Measurements from ENCODE around the gene CRYBA1. TPM values are rescaled to one million over a fixed set of nuclear protein-coding genes. Genes with fewer than 3 reads are reported as not detected.
"Not testable (repeated sequence)": the region's sequence is repeated elsewhere in the genome, so short reads cannot be mapped to it uniquely, and the experiment has no call there.

The CRYBA1 gene
- total RNA-seq, 1 donor from 2014 or later: 2.7 TPM

DNA sequence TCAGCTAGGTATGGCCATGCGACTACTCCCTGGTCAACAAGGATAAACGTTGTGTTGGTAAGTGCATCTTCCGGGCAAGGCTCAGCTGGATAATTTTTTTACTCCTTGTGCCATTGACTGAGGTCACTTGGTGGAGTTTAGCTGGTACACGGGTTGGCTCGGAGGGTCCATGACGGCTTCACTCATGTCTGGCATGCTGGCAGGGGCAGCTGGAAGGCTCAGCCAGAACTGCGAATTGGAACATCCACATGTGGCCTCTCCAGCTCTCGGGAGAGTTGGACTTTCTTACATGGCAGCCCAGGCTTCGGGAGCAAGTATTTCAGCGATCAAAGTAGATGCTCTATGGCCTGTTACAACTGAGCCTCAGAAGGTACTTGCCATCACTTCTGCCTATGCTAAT is 31.5 kb upstream of the CRYBA1 start:
- Mint-ChIP-seq H3K4me1 (ENCODE audit: low read depth, unreplicated experiment) (peaks cover 3% of the 10 kb centered on the region), H3K9me3 (ENCODE audit: unreplicated experiment) (peaks cover 4% of the 10 kb centered on the region), H3K4me3 (ENCODE audit: unreplicated experiment) (no peak overlapping the region), H3K27ac (ENCODE audit: unreplicated experiment) (no peak overlapping the region), H3K36me3 (ENCODE audit: unreplicated experiment) (no peaks in the 10 kb centered on the region), H3K27me3 (ENCODE audit: unreplicated experiment) (peaks cover 2% of the 10 kb centered on the region)
- no peak for DNase-seq
- TF ChIP-seq, protein P1, sequence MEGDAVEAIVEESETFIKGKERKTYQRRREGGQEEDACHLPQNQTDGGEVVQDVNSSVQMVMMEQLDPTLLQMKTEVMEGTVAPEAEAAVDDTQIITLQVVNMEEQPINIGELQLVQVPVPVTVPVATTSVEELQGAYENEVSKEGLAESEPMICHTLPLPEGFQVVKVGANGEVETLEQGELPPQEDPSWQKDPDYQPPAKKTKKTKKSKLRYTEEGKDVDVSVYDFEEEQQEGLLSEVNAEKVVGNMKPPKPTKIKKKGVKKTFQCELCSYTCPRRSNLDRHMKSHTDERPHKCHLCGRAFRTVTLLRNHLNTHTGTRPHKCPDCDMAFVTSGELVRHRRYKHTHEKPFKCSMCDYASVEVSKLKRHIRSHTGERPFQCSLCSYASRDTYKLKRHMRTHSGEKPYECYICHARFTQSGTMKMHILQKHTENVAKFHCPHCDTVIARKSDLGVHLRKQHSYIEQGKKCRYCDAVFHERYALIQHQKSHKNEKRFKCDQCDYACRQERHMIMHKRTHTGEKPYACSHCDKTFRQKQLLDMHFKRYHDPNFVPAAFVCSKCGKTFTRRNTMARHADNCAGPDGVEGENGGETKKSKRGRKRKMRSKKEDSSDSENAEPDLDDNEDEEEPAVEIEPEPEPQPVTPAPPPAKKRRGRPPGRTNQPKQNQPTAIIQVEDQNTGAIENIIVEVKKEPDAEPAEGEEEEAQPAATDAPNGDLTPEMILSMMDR (IDR thresholded peaks at IDR 0.05; ENCODE audit: partially characterized antibody, unreplicated experiment): no peak

- DNase-seq: no peak
- H3K4me1 Mint-ChIP-seq (ENCODE audit: low read depth, unreplicated experiment): peaks cover 3% of the 10 kb centered on the region
- peaks cover 4% of the 10 kb centered on the region for H3K9me3 Mint-ChIP-seq (ENCODE audit: unreplicated experiment)
- no peaks in the 10 kb centered on the region for H3K36me3 Mint-ChIP-seq (ENCODE audit: unreplicated experiment)
- no peak overlapping the region for H3K4me3 Mint-ChIP-seq (ENCODE audit: unreplicated experiment)
- H3K27ac Mint-ChIP-seq (ENCODE audit: unreplicated experiment): no peak overlapping the region
- TF ChIP-seq, protein P1 (IDR thresholded peaks at IDR 0.05; ENCODE audit: partially characterized antibody, unreplicated experiment): no peak
- peaks cover 2% of the 10 kb centered on the region for H3K27me3 Mint-ChIP-seq (ENCODE audit: unreplicated experiment)
Observed at GRCh38 chr17:29215717-29216116, 30.9 kb upstream of the CRYBA1 start.

GRCh38 chr17:29216181-29216580 is 30.5 kb upstream of the CRYBA1 start:
- TF ChIP-seq, protein P1 (IDR thresholded peaks at IDR 0.05; ENCODE audit: partially characterized antibody, unreplicated experiment): no peak
- DNase-seq: no peak
- H3K9me3 Mint-ChIP-seq (ENCODE audit: unreplicated experiment): peaks cover 4% of the 10 kb centered on the region
- H3K4me3 Mint-ChIP-seq (ENCODE audit: unreplicated experiment): no peak overlapping the region
- H3K27ac Mint-ChIP-seq (ENCODE audit: unreplicated experiment): no peak overlapping the region
- H3K36me3 Mint-ChIP-seq (ENCODE audit: unreplicated experiment): no peaks in the 10 kb centered on the region
- H3K4me1 Mint-ChIP-seq (ENCODE audit: low read depth, unreplicated experiment): peaks cover 3% of the 10 kb centered on the region
- H3K27me3 Mint-ChIP-seq (ENCODE audit: unreplicated experiment): peaks cover 2% of the 10 kb centered on the region

- H3K27me3 Mint-ChIP-seq (ENCODE audit: unreplicated experiment): peaks cover 2% of the 10 kb centered on the region
- no peak overlapping the region for H3K27ac Mint-ChIP-seq (ENCODE audit: unreplicated experiment)
- peaks cover 3% of the 10 kb centered on the region for H3K4me1 Mint-ChIP-seq (ENCODE audit: low read depth, unreplicated experiment)
- peaks cover 8% of the 10 kb centered on the region for H3K9me3 Mint-ChIP-seq (ENCODE audit: unreplicated experiment)
- no peak for DNase-seq
- TF ChIP-seq, protein P1 (IDR thresholded peaks at IDR 0.05; ENCODE audit: partially characterized antibody, unreplicated experiment): no peak
- H3K4me3 Mint-ChIP-seq (ENCODE audit: unreplicated experiment): no peak overlapping the region
- no peaks in the 10 kb centered on the region for H3K36me3 Mint-ChIP-seq (ENCODE audit: unreplicated experiment)
Observed at GRCh38 chr17:29216856-29217255, 29.8 kb upstream of the CRYBA1 start.

DNA sequence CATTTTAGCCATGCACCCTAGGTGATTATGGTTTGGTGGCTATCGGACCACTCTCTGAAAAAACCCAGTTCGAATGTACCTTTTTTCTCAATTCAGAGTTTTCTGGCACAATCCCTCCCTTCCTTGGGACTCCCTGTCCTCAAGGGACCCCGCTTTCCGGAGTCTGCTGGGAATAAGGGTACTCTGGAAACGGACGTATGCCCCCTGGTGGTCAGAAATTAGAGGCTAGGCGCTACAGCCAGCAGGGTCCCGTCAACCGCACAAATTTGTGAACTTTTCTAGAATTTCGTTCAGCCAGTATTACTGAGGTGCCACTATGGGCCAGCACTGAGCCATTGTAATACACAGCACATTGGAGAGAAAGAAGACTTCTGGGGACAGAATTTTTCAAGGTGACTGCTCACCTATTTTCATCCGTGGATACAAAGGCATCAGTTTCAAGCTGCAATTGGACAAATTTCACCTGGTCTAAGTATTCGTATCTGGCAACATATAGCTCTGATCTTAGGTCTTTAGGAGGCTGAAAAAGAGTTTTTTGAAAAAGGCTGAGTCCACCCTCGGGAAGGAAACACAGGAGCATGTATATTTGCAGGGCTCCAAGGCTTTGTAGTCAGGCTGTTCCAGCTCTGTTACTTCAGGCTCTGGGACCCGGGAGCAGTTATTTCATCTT is 27.1 kb upstream of the CRYBA1 start:
- peaks cover 9% of the 10 kb centered on the region for H3K4me1 Mint-ChIP-seq (ENCODE audit: low read depth, unreplicated experiment)
- peaks cover 8% of the 10 kb centered on the region for H3K9me3 Mint-ChIP-seq (ENCODE audit: unreplicated experiment)

DNA sequence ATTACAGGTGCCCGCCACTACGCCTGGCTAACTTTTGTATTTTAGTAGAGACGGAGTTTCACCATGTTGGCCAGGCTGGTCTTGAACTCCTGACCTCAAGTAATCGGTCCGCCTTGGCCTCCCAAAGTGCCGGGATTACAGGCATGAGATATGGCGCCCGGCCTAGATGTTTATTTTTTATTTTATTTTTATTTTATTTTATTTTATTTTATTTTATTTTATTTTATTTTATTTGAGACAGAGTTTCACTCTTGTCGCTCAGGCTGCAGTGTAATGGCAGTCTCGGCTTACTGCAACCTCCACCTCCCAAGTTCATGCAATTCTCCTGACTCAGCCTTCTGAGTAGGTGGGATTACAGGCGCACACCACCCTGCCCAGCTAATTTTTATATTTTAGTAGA is 25.3 kb upstream of the CRYBA1 start:
- H3K27me3 Mint-ChIP-seq (ENCODE audit: unreplicated experiment); H3K4me3 Mint-ChIP-seq (ENCODE audit: unreplicated experiment); H3K27ac Mint-ChIP-seq (ENCODE audit: unreplicated experiment); DNase-seq; H3K9me3 Mint-ChIP-seq (ENCODE audit: unreplicated experiment); H3K4me1 Mint-ChIP-seq (ENCODE audit: low read depth, unreplicated experiment); H3K36me3 Mint-ChIP-seq (ENCODE audit: unreplicated experiment): not testable (repeated sequence)

More for the DNA sequence above, 27.1 kb upstream of the CRYBA1 start:
- peak; percentile 81 for DNase-seq
- Mint-ChIP-seq H3K4me3 (ENCODE audit: unreplicated experiment) (no peak overlapping the region), H3K36me3 (ENCODE audit: unreplicated experiment) (no peaks in the 10 kb centered on the region), H3K27ac (ENCODE audit: unreplicated experiment) (no peak overlapping the region), H3K27me3 (ENCODE audit: unreplicated experiment) (peaks cover 2% of the 10 kb centered on the region)
- TF ChIP-seq, protein P1 (IDR thresholded peaks at IDR 0.05; ENCODE audit: partially characterized antibody, unreplicated experiment): peak; percentile 89

Data from glutamatergic neuron (in vitro differentiated cells).